Measurements from ENCODE around the gene SPTAN1. TPM values are rescaled to one million over a fixed set of nuclear protein-coding genes. Genes with fewer than 3 reads are reported as not detected.

The SPTAN1 gene
- total RNA-seq, 1 donor from 2014 or later: 376 TPM

- DNase-seq (ENCODE audit: low spot score): no peak
- no peak for TF ChIP-seq CTCF (IDR thresholded peaks at IDR 0.05)
- H3K9me3 Mint-ChIP-seq (ENCODE audit: low read depth): no peaks in the 10 kb centered on the region
- H3K4me3 Mint-ChIP-seq (ENCODE audit: unreplicated experiment): no peak overlapping the region
- H3K4me1 Mint-ChIP-seq (ENCODE audit: low read depth): no peaks in the 10 kb centered on the region
- H3K36me3 Mint-ChIP-seq (ENCODE audit: low read depth): peaks cover 60% of the 10 kb centered on the region
- no peaks in the 10 kb centered on the region for H3K27me3 Mint-ChIP-seq (ENCODE audit: low read depth)
- H3K27ac Mint-ChIP-seq (ENCODE audit: unreplicated experiment): peak overlapping the region; percentile 12
Measured at GRCh38 chr9:128588581-128589233, 36.3 kb downstream of the SPTAN1 start.

DNA sequence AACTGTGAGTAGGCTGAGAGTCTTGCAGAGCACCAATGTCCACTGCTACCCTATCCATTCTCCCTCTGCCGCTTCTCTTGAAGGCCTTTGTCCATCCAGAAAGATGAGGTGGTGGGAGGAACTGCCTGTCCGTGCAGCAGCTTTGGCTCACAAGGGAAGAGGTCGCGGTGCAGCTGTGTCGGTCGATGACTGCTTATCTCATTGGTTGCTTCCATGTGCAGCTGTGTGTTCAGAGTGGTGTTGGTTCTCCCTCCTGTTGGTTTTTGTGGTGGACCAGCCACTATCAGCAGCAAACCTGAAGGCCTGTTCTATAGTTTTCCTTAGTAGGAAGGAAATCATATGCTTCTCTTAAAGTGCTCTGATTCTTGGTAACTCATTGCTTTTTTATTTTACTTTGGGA, 40.7 kb downstream of the SPTAN1 start:
- no peak for TF ChIP-seq CTCF (IDR thresholded peaks at IDR 0.05)
- no peaks in the 10 kb centered on the region for H3K27me3 Mint-ChIP-seq (ENCODE audit: low read depth)

DNA sequence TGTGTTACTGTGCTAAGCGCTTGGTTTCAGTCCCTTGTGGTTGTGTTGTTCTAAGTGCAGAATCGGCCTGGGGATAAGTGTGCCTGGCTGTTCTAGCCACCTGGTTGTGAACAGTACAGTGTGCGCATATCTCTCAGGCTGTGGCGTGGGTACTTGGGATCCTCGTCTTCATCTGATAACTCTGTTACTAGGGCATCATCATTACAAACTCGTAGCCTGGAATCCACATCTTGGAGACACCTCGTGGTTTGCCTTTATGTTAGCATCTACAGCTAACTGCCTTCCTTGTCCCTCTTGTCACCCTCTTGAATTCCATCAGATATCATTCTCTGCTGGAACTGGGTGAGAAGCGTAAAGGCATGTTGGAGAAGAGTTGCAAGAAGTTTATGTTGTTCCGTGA, 41.5 kb downstream of the SPTAN1 start:
- Mint-ChIP-seq H3K36me3 (ENCODE audit: low read depth) (peaks cover 41% of the 10 kb centered on the region), H3K4me1 (ENCODE audit: low read depth) (no peaks in the 10 kb centered on the region), H3K27me3 (ENCODE audit: low read depth) (no peaks in the 10 kb centered on the region), H3K9me3 (ENCODE audit: low read depth) (no peaks in the 10 kb centered on the region), H3K4me3 (ENCODE audit: unreplicated experiment) (no peak overlapping the region), H3K27ac (ENCODE audit: unreplicated experiment) (no peak overlapping the region)
- no peak for TF ChIP-seq CTCF (IDR thresholded peaks at IDR 0.05)
- no peak for DNase-seq (ENCODE audit: low spot score)

More for the DNA sequence above, 40.7 kb downstream of the SPTAN1 start:
- DNase-seq (ENCODE audit: low spot score): no peak
- Mint-ChIP-seq H3K4me1 (ENCODE audit: low read depth) (no peaks in the 10 kb centered on the region), H3K9me3 (ENCODE audit: low read depth) (no peaks in the 10 kb centered on the region), H3K36me3 (ENCODE audit: low read depth) (peaks cover 42% of the 10 kb centered on the region), H3K27ac (ENCODE audit: unreplicated experiment) (no peak overlapping the region), H3K4me3 (ENCODE audit: unreplicated experiment) (no peak overlapping the region)

DNA sequence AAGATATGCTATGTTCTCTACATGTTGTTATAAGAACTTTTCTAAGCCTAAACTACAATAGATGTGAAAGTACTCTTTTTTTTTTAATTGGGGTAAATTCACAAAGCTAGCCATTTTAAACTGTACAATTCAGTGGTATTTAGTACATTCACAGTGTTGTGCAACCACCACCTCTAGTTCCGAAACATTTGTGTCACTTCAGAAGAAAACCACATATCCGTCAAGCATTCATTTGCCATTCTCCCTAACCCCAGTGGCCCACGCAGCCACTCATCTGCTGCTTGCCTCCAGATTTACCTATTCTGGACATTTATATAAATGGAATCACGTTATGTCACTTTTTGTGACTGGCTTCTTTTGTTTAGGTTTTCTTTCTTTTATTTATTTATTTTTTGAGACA, 43.1 kb downstream of the SPTAN1 start:
- H3K4me1 Mint-ChIP-seq (ENCODE audit: low read depth): no peaks in the 10 kb centered on the region
- H3K36me3 Mint-ChIP-seq (ENCODE audit: low read depth): peaks cover 47% of the 10 kb centered on the region
- no peak overlapping the region for H3K27ac Mint-ChIP-seq (ENCODE audit: unreplicated experiment)
- H3K27me3 Mint-ChIP-seq (ENCODE audit: low read depth): no peaks in the 10 kb centered on the region
- no peak for TF ChIP-seq CTCF (IDR thresholded peaks at IDR 0.05)
- DNase-seq (ENCODE audit: low spot score): no peak
- H3K9me3 Mint-ChIP-seq (ENCODE audit: low read depth): no peaks in the 10 kb centered on the region
- H3K4me3 Mint-ChIP-seq (ENCODE audit: unreplicated experiment): no peak overlapping the region

- Mint-ChIP-seq H3K27ac (ENCODE audit: unreplicated experiment) (no peak overlapping the region), H3K36me3 (ENCODE audit: low read depth) (peaks cover 45% of the 10 kb centered on the region), H3K4me3 (ENCODE audit: unreplicated experiment) (no peak overlapping the region)
Measured at GRCh38 chr9:128600099-128600498, 47.7 kb downstream of the SPTAN1 start.

More at GRCh38 chr9:128600099-128600498, 47.7 kb downstream of the SPTAN1 start:
- H3K4me1 Mint-ChIP-seq (ENCODE audit: low read depth): no peaks in the 10 kb centered on the region
- no peak for TF ChIP-seq CTCF (IDR thresholded peaks at IDR 0.05)
- DNase-seq (ENCODE audit: low spot score): no peak
- H3K9me3 Mint-ChIP-seq (ENCODE audit: low read depth): no peaks in the 10 kb centered on the region
- no peaks in the 10 kb centered on the region for H3K27me3 Mint-ChIP-seq (ENCODE audit: low read depth)
